Activated CD4-positive, alpha-beta T cell treated with anti-CD3 and anti-CD28 coated beads for 24 hours (primary cell): ENCODE results near the gene B3GNT5.

Experiments used
- DNase-seq, 2 donors: peaks; one replicate each; pipeline ENCODE4 v3.0.0-alpha.2; 2020; ENCODE audit warnings: low read depth in 2 of 2

The B3GNT5 gene

GRCh38 chr3:183319371-183319770 is 66.3 kb downstream of the B3GNT5 start:
- DNase-seq: no peak
